Renal cortex interstitium (tissue), 11 donors: ENCODE data around the gene VEZT. TPM values are rescaled to one million over a fixed set of nuclear protein-coding genes. Genes with fewer than 3 reads are reported as not detected.
A peak's percentile ranks its signal among the peaks of the same experiment; 100 is the strongest.
"Not testable (repeated sequence)": the region's sequence is repeated elsewhere in the genome, so short reads cannot be mapped to it uniquely, and the experiment has no call there.

Source experiments
- DNase-seq, 11 donors: peaks; one replicate each; pipeline ENCODE4 v3.0.0-alpha.2; 2013; ENCODE audit warnings: low read depth in 9 of 11, low spot score in 4 of 11; ENCODE audit errors: extremely low read depth in 1 of 11
- polyA plus RNA-seq, 3 donors: library from polyadenylated mRNA; unstranded; fragments of 120-200 nt; gene quantifications; one replicate each; pipeline ENCODE4 v1.2.1, GENCODE V29; 2013; ENCODE audit not compliant: insufficient read length in 3 of 3

Gene VEZT
- polyA plus RNA-seq, 3 donors: 65.3 to 80.1 (median 76.6) TPM

- DNase-seq: no peak
Measured at GRCh38 chr12:95213928-95214327, 3.7 kb upstream of the VEZT start.

- no peak for DNase-seq
Measured at GRCh38 chr12:95214466-95214865, 3.1 kb upstream of the VEZT start.

- peak in 4 of 11 donors; percentile 23 to 44 (median 40) for DNase-seq
Measured at GRCh38 chr12:95215949-95216348, 1.7 kb upstream of the VEZT start.

DNA sequence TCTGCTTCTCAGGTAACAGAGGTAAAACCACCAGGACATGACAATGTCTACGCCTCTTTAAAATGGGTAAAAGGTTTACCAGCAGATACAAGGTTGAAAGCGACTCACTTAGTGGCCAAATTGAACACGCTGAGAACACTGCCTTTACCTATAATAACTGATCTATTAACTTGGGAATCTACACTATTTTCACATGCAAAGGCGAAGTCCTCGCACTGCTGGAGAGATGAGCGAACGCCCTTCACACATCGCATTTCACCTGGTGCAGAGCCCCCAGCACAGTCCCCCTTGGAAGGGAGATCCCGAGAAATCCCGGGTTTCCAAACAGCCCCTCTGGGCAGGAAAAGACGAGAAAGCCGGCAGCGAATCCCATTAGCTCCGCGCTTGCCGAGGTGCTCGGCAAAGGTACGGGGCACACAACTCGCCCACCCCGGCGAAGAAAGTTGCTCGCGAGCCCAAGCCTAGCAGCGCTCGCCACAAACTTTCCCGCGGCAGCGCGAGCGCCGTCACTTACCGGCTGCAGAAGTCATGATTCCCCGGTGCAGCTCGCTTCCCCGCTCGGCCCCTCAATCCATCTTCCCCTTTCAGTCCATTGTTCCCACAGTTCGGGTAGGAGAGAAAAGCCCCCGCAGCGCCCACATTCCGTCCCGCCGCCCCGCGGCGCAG lies 763 bp upstream of the VEZT start:
- DNase-seq: peak in 4 of 11 donors; percentile 38 to 50 (median 43)

DNA sequence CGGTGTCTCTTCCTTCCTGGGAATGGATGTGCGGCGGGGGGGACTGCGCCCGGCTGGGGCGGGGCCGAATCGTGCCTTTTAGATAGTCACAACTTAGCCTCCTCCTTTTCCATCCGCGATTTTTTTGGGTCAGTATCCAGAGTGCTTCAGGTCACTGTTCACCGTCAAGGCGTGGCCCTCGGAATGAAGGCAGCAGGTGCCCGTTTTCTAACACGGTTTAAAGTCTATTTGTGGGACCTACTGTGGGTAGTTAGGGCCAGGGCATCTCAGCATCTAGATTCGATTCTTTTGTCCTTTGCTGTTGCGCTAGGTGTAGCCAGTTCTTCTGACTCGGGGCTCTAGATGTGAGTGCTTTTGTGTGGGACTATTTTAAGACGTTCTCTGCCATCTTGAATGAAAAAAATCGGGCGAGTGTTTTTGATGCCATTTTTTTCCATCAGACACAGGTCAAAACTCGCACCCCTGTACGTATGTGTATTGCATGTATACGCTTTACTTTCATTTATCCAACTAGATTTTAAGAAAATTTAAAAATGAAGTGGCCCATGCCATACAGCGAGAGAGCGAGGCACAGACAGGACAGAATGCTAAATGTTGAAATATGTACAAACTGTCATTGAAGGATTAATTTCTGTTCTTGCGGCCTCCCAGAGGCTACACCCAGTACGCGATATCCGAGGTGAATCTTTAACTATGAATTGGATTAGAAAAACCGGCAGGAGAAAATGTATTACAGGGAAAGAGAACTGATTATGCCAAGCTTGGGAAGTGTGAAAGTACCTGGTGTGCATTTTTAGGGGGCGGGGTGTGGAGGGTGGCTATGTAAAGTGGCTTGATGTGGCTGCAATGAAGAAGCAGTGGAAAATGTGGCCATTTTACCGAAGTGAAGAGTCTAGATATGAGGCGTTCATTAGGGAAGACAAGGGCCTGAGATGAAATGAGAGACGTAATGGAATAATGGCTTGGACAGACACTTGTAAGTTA lies 835 bp downstream of the VEZT start:
- peak in 7 of 11 donors; percentile 26 to 64 (median 55) for DNase-seq

DNA sequence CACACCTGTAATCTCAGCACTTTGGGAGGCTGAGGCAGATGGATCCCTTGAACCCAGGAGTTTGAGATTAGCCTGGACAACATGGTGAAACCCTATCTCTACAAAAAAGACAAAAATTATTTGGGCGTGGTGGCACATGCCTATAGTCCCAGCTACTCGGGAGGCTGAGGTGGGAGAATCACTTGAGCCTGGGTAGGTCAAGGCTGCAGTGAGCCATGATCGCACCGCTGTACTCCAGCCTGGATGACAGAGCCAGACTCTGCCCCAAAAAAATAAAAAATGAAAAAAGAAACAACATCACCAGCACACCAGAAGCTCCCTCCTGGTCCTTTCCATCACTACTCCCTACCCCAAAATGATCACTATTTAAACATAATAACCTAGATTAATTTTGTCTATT lies 2.6 kb downstream of the VEZT start:
- no peak for DNase-seq

- DNase-seq: no peak
Measured at GRCh38 chr12:95220726-95221125, 3.1 kb downstream of the VEZT start.

- DNase-seq: no peak
Measured at GRCh38 chr12:95224202-95225170, 6.9 kb downstream of the VEZT start.

DNA sequence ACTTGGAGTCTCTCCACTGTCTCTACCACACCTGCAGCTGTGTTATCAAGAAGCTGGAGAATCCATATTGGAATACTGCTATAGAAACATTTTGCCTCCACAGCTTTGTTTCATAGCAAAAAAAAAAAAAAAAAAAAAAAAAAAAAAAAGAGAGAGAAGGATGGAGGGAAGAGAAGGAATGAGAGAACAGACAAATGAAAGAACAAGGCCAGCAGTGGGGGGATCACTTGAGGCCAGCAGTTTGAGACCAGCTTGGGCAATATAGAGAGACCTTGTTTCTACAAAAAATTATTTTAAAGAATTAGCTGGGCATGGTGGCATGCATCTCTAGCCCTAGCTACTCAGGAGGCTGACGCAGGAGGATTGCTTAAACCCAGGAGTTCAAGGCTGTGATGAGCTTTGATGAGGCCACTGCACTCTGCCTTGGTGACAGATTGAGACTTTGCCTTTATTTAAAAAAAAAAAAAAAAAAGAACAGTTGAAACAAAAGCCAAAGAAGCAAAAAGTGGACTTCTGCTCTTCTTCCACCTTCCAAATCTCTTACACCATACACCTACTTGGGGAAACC lies 8.1 kb downstream of the VEZT start:
- DNase-seq: no peak

GRCh38 chr12:95227818-95228356 lies 10.3 kb downstream of the VEZT start:
- DNase-seq: no peak

GRCh38 chr12:95228617-95229016 lies 11.0 kb downstream of the VEZT start:
- DNase-seq: no peak

- DNase-seq: no peak
Measured at GRCh38 chr12:95229636-95230035, 12.0 kb downstream of the VEZT start.

DNA sequence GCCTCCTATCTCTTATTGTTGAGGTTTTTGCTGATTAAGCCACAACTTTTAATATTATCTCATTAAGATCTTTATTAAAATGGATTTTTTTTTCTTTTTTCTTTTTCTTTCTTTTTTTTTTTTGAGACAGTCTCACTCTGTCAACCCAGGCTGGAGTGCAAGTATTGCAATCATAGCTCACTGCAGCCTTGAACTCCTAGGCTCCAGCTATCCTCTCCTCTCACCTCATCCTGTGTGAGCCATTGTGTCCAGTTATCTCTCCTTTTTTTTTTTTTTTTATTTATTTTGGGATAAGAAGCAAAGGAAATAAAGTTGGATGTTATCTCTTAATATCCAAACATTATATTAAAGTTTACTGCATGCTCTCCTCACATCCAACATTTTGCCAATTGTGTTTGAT lies 12.7 kb downstream of the VEZT start:
- no peak for DNase-seq

- DNase-seq: no peak
Measured at GRCh38 chr12:95231190-95231589, 13.6 kb downstream of the VEZT start.

GRCh38 chr12:95234187-95234586 lies 16.6 kb downstream of the VEZT start:
- not testable (repeated sequence) for DNase-seq

DNA sequence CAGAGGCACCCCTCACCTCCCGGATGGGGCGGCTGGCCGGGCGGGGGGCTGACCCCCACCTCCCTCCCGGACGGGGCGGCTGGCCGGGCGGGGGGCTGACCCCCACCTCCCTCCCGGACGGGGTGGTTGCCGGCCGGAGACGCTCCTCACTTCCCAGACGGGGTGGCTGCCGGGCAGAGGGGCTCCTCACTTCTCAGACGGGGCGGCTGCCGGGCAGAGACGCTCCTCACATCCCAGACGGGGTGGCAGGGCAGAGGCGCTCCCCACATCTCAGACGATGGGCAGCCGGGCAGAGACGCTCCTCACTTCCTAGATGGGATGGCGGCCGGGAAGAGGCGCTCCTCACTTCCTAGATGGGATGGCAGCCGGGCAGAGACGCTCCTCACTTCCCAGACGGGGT lies 18.0 kb downstream of the VEZT start:
- DNase-seq: not testable (repeated sequence)

DNA sequence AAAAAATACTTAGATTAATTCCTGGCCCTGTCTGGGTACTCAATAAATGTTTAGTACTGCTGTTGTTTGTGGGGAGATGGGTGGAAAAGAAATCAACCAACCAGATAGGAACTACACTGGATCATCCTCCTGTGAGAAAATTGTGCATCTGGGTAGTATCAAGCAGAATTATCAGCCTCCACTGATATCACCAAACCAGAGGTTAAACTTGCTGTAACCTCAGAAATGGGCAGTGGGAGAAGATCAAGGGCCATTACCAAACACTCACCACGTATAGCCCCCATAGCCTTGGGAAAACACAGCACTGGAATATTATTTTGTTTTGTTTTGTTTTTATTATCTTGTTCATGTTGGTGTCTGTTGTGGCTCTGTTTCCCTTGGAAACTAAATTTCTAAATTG lies 19.7 kb downstream of the VEZT start:
- DNase-seq: no peak

- no peak for DNase-seq
Measured at GRCh38 chr12:95238150-95238549, 20.5 kb downstream of the VEZT start.

GRCh38 chr12:95239216-95239615 lies 21.6 kb downstream of the VEZT start:
- no peak for DNase-seq
